Dermis microvascular lymphatic vessel endothelial cell (primary cell): ENCODE results near the gene MEGF9. TPM values are rescaled to one million over a fixed set of nuclear protein-coding genes. Genes with fewer than 3 reads are reported as not detected.

ENCODE experiments used
- DNase-seq, 2 donors: peaks; one replicate each; pipeline versions ENCODE4 v3.0.0 to v3.0.0-alpha.2; 2010; ENCODE audit warnings: low read depth in 2 of 2
- total RNA-seq: library from RNA; depleted of rRNA; stranded (reverse); fragments of >200 nt; gene quantifications from 2 replicates; pipeline ENCODE4 v1.2.1, GENCODE V29; 2014

Gene MEGF9
- total RNA-seq, 1 donor from 2014 or later = 3.7 TPM

DNA sequence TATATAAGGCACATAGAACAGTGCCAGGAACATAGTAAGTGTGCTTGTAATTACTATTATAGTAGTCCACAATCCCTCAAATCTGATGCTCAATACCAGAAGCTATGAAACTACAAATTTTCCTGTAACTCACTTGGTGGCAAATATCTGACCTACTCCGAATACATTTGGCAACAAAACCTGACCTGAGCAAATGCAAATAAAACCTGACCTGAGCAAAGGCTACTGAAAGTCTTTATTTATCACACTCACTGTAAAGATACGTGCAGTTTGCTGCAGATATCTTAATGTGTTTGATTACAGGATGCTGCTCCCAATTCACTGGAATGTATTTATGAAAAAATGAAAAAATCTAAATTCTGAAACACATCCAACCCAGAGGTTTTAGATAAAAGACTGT is 7.1 kb downstream of the MEGF9 start:
- DNase-seq = no peak

DNA sequence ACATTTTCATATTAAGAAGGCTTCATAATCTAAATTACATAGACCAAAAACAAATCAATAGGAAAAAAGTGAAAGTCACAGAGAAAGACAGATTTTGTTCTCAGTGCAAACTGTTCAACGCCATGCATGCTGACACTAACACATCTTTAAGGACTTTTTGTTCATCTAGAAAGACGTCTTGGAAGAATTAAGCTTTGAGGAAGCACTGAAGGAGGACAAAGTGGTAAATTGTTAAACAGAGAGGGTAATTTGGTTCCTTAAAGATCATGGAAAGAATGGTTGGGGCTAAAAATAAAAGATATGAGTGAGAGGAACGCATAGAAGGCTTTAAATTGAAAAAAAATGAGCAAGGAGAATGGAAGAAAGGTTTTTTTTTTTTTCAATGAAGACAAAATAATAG is 9.1 kb downstream of the MEGF9 start:
- DNase-seq = no peak

DNA sequence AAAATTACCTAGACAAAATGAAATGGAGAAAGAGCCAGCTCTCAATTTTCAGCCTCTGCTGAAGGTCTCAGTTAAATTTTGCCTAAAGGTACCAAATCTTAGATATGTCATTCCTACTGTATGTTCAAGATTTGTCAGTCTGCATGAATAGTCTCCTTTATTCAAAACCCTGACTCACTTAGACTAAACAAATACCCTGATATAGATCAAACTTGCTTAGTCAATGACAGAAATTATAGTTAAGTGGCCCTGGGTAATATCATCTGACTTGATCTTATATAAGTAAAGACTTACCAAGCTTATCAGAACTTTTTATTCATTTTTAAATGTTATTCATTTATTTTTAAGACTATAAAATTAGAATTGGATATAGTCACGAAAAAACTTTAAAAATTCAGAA is 12.2 kb downstream of the MEGF9 start:
- no peak for DNase-seq

DNA sequence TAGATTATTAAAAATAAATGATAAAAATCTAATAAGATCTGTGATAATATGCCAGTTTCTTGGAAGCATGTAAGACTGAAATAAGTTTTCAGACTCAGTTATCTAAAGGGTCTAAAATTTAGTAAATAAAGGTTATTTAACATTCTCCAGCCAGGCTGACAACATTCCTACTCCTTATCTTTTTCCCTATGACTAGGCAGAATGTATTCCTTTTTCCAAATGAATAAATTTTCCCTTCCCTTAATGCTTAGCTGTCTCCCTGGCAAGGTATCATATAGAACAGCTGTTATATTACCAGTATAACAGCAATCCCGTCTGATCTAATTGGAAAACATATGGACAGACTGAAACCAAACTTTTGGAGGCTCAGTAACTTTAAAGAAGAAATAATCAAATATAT is 13.0 kb downstream of the MEGF9 start:
- DNase-seq = no peak

- DNase-seq = peak in 1 of 2 donors; percentile 61
Measured at GRCh38 chr9:120698766-120699165, 15.5 kb downstream of the MEGF9 start.

DNA sequence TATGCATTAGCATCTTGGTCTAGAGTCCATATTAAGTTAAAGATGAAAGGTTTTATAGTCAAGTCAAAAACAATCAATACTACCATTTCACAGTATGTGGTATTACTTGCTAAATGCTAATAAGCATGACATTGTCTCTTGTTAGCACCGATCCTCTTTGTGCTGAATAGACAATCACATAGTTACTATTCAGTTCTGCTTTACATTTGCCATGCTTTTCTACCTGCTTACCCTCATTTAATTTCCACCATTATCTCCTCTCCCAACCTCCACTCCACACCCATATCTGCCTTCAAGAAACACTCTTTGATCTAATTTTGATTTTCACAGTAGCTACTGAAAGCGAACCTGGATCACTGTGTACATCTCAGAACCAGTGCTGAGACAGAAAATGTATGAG is 16.8 kb downstream of the MEGF9 start:
- DNase-seq = no peak

DNA sequence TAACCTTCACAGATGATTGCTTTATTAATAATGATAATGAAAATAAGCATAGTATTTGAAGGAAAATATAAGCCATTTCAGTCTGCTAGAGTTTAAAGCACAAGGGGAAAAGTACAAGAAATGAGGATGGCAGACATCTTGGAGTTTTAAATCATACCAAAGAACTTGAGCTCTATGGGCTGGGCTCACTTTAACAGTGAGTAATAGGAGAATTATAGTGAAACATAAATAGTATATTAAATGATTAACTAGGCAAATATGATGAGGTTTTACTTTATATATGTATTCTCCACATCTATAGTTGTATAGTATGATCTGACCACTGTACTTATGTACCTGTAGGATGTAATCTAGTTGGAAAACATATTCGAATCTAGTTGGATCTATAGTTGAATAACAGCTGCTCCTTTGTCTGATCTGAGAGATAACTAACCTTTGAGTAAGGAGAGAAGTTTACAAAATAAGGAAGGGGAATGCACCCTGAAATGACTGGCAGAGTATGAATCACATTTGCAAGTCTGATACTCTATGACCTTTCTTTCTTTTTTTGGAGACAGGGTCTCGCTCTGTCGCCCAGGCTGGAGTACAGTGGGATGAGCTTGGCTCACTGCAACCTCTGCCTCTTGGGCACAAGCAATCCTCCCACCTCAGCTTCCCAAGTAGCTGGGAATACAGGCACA is 17.6 kb downstream of the MEGF9 start:
- DNase-seq = no peak

DNA sequence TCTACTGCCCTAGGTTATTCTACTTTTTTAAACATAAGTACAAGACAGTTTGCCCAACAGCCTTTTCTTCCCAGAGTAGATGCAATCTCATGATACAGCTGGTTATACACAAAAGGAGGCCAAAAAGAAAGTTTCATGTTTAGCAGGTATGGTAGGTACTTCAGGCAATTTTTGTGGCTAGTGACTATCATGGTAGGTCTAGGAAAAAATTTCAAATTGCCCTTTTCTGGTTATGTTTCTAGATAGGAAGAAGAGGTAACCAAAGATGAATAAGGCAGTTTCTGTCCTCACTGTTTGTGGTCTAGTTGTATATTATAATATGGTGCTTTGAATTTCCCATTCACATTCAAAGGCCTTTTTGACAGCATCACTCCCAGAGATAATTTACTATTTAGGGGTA is 19.7 kb downstream of the MEGF9 start:
- DNase-seq = no peak

DNA sequence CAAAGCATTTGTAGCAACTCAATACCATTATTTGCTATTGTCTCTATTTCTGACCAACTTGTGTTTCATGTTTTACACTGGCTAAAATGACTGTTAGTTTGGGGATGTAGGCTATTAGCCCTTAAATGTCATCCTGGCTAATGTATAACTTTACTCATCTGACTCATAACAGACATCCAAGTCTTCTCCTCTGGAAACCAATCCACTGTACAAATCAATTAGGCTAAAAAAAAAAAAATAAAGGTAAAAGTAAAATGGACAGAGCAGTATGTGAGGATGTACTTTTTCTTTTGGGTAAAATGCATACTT is 20.6 kb downstream of the MEGF9 start:
- no peak for DNase-seq

- no peak for DNase-seq
Measured at GRCh38 chr9:120692901-120693699, 21.2 kb downstream of the MEGF9 start.

DNA sequence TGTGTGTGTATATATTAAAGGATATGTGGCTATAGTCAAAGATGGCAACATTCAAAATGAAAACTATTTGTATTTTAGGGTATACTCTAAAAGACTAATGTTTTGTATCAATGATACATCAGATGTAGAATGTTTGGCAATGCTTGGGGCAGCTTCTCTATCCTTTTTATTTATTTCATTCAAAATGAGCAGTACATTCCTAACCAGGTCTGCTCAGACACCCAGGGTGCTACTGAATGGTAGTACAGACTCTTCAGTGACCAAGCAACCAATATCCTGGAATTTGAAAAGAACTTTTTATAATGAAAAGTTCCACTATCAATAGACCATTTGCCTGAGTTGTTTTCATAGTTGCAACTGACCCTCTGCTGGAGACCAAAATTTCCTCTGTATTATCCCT is 23.9 kb downstream of the MEGF9 start:
- no peak for DNase-seq

GRCh38 chr9:120689860-120690259 is 24.4 kb downstream of the MEGF9 start:
- peak in 1 of 2 donors; percentile 65 for DNase-seq

DNA sequence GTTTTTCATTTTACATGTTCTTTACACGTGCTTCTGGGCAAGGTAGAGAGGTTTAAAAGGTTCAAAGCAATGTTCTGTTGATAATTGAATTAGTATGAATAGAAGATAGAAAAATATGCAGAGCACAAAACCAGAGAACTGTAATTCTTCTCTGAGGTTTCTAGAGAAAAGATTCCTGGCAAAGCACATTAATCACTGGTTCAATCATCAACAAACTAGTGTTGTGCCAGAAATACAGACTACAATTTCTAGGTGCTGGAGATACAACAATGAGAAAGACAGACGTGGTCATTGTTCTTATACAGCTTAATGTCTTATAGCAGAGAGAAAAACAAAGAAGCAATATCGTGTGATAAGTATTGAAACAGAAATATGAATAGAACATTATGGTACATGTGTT is 25.5 kb downstream of the MEGF9 start:
- DNase-seq = no peak

GRCh38 chr9:120683150-120683549 is 31.1 kb downstream of the MEGF9 start:
- no peak for DNase-seq

GRCh38 chr9:120681121-120681520 is 33.1 kb downstream of the MEGF9 start:
- no peak for DNase-seq

DNA sequence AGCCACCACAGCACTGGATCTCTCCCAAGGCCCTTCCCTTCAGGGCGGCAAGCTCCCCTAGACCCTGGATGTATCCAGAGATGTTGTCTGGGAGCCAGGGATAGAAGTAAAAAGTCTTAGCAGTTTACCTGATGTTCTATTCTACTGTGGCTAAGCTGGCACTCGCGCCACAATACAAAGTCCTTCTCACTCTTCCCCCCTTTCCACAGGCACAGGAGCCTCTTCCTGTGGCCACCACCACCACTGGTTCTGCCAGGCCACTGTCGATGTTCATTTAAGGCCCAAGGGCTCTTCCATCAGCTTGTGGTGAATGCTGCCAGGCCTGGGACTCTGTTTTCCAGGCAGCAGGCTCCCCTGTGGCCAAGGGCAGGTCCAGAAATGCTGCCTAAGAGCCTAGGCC is 33.7 kb downstream of the MEGF9 start:
- no peak for DNase-seq

DNA sequence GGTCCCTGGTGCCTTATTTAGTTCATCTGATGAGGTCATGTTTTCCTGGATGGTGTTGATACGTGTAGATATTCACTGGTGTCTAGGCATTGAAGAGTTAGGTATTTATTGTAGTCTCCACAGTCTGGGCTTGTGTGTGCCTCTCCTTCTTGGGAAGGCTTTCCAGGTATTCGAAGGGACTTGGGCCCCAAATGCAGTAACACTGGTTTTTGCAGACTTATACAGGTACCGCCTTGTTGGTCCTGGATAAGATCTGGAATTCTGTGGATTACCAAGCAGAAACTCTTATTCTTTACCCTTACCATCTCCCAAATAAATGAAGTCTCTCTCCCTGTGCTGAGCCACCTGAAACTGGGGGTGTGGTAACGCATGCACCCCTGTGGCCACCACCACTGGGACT is 34.1 kb downstream of the MEGF9 start:
- no peak for DNase-seq

DNA sequence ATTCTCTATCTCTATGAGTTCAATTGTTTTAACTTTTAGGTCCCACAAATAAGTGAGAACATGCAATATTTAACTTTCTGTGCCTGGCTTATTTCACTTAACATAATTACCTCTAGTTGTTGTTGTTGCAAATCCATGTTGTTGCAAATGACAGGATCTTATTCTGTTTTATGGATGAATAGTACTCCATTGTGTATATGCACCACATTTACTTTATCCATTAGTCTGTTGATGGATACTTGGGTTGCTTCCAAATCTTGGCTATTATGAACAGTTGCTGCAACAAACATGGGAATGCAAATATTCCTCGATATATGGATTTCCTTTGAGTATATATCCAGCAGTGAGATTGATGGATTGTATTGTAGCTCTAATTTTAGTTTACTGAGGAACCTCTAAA is 36.3 kb downstream of the MEGF9 start:
- DNase-seq = peak in 1 of 2 donors; percentile 49

DNA sequence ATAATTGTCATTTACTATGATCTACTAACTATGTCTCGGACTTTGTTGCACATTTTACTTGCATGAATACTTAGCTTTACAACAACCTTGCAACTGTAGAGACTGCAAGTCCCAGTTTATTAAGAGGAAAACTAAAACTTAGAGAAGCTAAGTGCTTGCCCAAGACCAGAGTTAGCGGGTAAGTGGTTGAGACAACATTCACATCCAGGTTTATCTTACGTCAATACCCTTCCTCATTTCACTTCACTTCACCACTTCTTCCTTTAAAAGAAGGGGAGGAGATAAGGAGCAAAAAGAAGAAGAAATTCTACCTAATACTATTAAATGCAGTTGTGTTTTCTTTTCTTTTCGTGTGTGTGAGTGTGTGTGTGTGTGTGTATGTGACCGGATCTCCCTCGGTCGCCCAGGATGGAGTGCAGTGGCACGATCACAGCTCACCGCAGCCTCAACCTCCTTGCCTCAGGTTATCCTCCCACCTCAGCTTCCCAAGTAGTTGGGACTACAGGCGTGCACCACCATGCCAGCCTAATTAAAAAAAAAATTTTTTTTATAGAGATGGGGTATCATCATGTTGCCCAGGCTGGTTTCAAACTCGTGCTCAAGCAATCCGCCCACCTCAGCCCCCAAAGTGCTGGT is 37.4 kb downstream of the MEGF9 start:
- DNase-seq = no peak

DNA sequence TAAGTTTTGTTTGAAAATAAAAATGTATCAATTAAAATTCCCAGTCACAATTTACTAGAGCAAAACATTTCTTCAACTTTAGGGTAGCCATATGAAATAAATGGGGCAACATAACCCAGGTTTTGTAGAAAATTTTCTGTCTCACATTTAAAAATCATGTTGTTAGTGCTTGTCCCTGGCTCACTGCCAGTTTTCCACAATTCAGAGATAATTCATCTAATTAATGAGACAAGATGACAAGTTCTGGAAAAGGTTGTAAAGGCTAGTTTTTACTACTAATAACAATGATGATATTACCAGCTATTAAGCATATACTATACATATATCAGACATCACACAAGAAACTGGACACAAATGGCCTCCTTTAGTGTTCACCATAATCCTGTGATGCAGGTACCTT is 45.9 kb downstream of the MEGF9 start:
- DNase-seq = peak in 1 of 2 donors; percentile 17

DNA sequence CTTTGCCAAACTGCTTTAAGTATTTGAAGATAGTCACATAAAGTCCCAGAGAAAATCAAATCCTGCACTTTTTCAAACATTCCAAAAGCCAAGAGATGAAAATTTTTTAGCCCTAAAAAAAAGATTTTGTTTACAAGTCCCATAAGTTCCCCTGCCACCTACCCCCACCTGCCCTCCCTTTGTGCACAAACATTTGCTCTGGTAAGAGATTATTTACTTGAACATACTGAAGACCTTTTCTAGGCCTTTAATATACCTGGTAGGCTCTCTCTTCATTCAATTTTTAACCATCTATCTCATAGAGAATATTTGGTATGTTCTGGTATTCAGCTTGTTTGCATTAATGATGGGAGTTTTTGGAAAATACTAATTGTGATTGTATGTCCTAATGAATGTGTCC is 50.3 kb downstream of the MEGF9 start:
- no peak for DNase-seq

GRCh38 chr9:120663380-120663779 is 50.9 kb downstream of the MEGF9 start:
- no peak for DNase-seq

GRCh38 chr9:120662513-120662912 is 51.8 kb downstream of the MEGF9 start:
- DNase-seq = no peak
